ENCODE results near the gene IDI2. TPM values are rescaled to one million over a fixed set of nuclear protein-coding genes. Genes with fewer than 3 reads are reported as not detected.

The IDI2 gene
- total RNA-seq, 1 donor from 2014 or later: 0.13 TPM

GRCh38 chr10:1026578-1026977, 919 bp upstream of the IDI2 start:
- no peaks in the 10 kb centered on the region for H3K36me3 ChIP-seq (ENCODE audit: control insufficient read depth, insufficient read depth, low read length)
- H3K27me3 ChIP-seq (ENCODE audit: control insufficient read depth, insufficient read depth, low read length): no peaks in the 10 kb centered on the region
- TF ChIP-seq CTCF (IDR thresholded peaks at IDR 0.05; ENCODE audit: insufficient read depth, low read length, poor library complexity, severe bottlenecking): no peak
- H3K4me3 ChIP-seq (ENCODE audit: low read depth, low read length): no peak overlapping the region
- DNase-seq (ENCODE audit: low read depth): no peak

GRCh38 chr10:1024103-1024502, 1.6 kb downstream of the IDI2 start:
- Histone ChIP-seq H3K36me3 (ENCODE audit: control insufficient read depth, insufficient read depth, low read length) (peaks cover 3% of the 10 kb centered on the region), H3K4me3 (ENCODE audit: low read depth, low read length) (no peak overlapping the region), H3K27me3 (ENCODE audit: control insufficient read depth, insufficient read depth, low read length) (no peaks in the 10 kb centered on the region)
- TF ChIP-seq CTCF (IDR thresholded peaks at IDR 0.05; ENCODE audit: insufficient read depth, low read length, poor library complexity, severe bottlenecking): no peak
- no peak for DNase-seq (ENCODE audit: low read depth)

- DNase-seq (ENCODE audit: low read depth): no peak
- Histone ChIP-seq H3K4me3 (ENCODE audit: low read depth, low read length) (no peak overlapping the region), H3K36me3 (ENCODE audit: control insufficient read depth, insufficient read depth, low read length) (peaks cover 3% of the 10 kb centered on the region), H3K27me3 (ENCODE audit: control insufficient read depth, insufficient read depth, low read length) (no peaks in the 10 kb centered on the region)
- TF ChIP-seq CTCF (IDR thresholded peaks at IDR 0.05; ENCODE audit: insufficient read depth, low read length, poor library complexity, severe bottlenecking): no peak
Measured at GRCh38 chr10:1022413-1022812, 3.2 kb downstream of the IDI2 start.

GRCh38 chr10:1020958-1021357, 4.7 kb downstream of the IDI2 start:
- no peak overlapping the region for H3K4me3 ChIP-seq (ENCODE audit: low read depth, low read length)
- H3K27me3 ChIP-seq (ENCODE audit: control insufficient read depth, insufficient read depth, low read length): no peaks in the 10 kb centered on the region
- no peak for TF ChIP-seq CTCF (IDR thresholded peaks at IDR 0.05; ENCODE audit: insufficient read depth, low read length, poor library complexity, severe bottlenecking)
- peaks cover 5% of the 10 kb centered on the region for H3K36me3 ChIP-seq (ENCODE audit: control insufficient read depth, insufficient read depth, low read length)
- DNase-seq (ENCODE audit: low read depth): no peak

- no peak overlapping the region for H3K4me3 ChIP-seq (ENCODE audit: low read depth, low read length)
- TF ChIP-seq CTCF (IDR thresholded peaks at IDR 0.05; ENCODE audit: insufficient read depth, low read length, poor library complexity, severe bottlenecking): no peak
- H3K27me3 ChIP-seq (ENCODE audit: control insufficient read depth, insufficient read depth, low read length): no peaks in the 10 kb centered on the region
- no peak for DNase-seq (ENCODE audit: low read depth)
- peaks cover 5% of the 10 kb centered on the region for H3K36me3 ChIP-seq (ENCODE audit: control insufficient read depth, insufficient read depth, low read length)
Measured at GRCh38 chr10:1020460-1020859, 5.2 kb downstream of the IDI2 start.

GRCh38 chr10:1019362-1019761, 6.3 kb downstream of the IDI2 start:
- Histone ChIP-seq H3K4me3 (ENCODE audit: low read depth, low read length) (no peak overlapping the region), H3K36me3 (ENCODE audit: control insufficient read depth, insufficient read depth, low read length) (peaks cover 5% of the 10 kb centered on the region), H3K27me3 (ENCODE audit: control insufficient read depth, insufficient read depth, low read length) (no peaks in the 10 kb centered on the region)
- no peak for DNase-seq (ENCODE audit: low read depth)
- no peak for TF ChIP-seq CTCF (IDR thresholded peaks at IDR 0.05; ENCODE audit: insufficient read depth, low read length, poor library complexity, severe bottlenecking)
